Gastrocnemius medialis (tissue), 4 donors: ENCODE data around the gene SLC26A9.

ENCODE experiments used
- CTCF ChIP-seq, 5 experiments: fragments of 450-650 bp in 3 of 5; fragments of 200-600 bp in 2 of 5; sonication (generic) in 2 of 5; IDR thresholded peaks in 4 of 5; conservative IDR thresholded peaks in 1 of 5; 1 replicate in 4 of 5; 2 replicates in 1 of 5; pipeline ENCODE4 v1.5.1; 2016 to 2019; ENCODE audit warnings: antibody characterized with exemption in 5 of 5, mild to moderate bottlenecking in 3 of 5, moderate library complexity in 3 of 5
- POLR2A ChIP-seq, 2 donors: fragments of 450-650 bp; IDR thresholded peaks; one replicate each; pipeline ENCODE4 v1.6.1; 2017; ENCODE audit warnings: antibody characterized with exemption in 2 of 2, mild to moderate bottlenecking in 2 of 2, moderate library complexity in 2 of 2

GRCh38 chr1:205944525-205944924, 1.3 kb upstream of the SLC26A9 start:
- TF ChIP-seq POLR2A (IDR thresholded peaks at IDR 0.05) (no peak), CTCF (IDR thresholded peaks at IDR 0.05 in 4 of 5, conservative IDR thresholded peaks at IDR 0.05 in 1 of 5) (no peak)
